Measurements from ENCODE around the gene CHCHD6.

The CHCHD6 gene

GRCh38 chr3:126934031-126934531 lies 230.0 kb downstream of the CHCHD6 start:
- Mint-ChIP-seq H3K4me3 (no peak overlapping the region), H3K27me3 (peaks cover 0 to 6% of the 10 kb centered on the region in 2 donors), H3K9me3 (no peaks in the 10 kb centered on the region), H3K36me3 (peaks cover 0 to 28% of the 10 kb centered on the region in 2 donors), H3K4me1 (peaks cover 0 to 4% of the 10 kb centered on the region in 2 donors), H3K27ac (no peak overlapping the region)
- no peak for DNase-seq
- ATAC-seq (replicated peaks) = no peak

GRCh38 chr3:126934991-126935390 lies 231.0 kb downstream of the CHCHD6 start:
- no peak overlapping the region for H3K4me3 Mint-ChIP-seq
- peaks cover 0 to 4% of the 10 kb centered on the region in 2 donors for H3K4me1 Mint-ChIP-seq
- no peak for ATAC-seq (replicated peaks)
- H3K9me3 Mint-ChIP-seq = no peaks in the 10 kb centered on the region
- no peak for DNase-seq
- H3K36me3 Mint-ChIP-seq = peaks cover 0 to 24% of the 10 kb centered on the region in 2 donors
- no peak overlapping the region for H3K27ac Mint-ChIP-seq
- H3K27me3 Mint-ChIP-seq = peaks cover 0 to 3% of the 10 kb centered on the region in 2 donors

GRCh38 chr3:126935756-126936509 lies 231.9 kb downstream of the CHCHD6 start:
- no peak for ATAC-seq (replicated peaks)
- no peaks in the 10 kb centered on the region for H3K27me3 Mint-ChIP-seq
- H3K9me3 Mint-ChIP-seq = no peaks in the 10 kb centered on the region
- no peak overlapping the region for H3K4me3 Mint-ChIP-seq
- H3K36me3 Mint-ChIP-seq = peaks cover 0 to 21% of the 10 kb centered on the region in 2 donors
- H3K27ac Mint-ChIP-seq = no peak overlapping the region
- no peak for DNase-seq
- peaks cover 0 to 2% of the 10 kb centered on the region in 2 donors for H3K4me1 Mint-ChIP-seq

GRCh38 chr3:126936853-126937425 lies 232.9 kb downstream of the CHCHD6 start:
- H3K4me3 Mint-ChIP-seq = no peak overlapping the region
- DNase-seq = no peak
- H3K27me3 Mint-ChIP-seq = no peaks in the 10 kb centered on the region
- H3K36me3 Mint-ChIP-seq = peaks cover 0 to 21% of the 10 kb centered on the region in 2 donors
- no peaks in the 10 kb centered on the region for H3K9me3 Mint-ChIP-seq
- ATAC-seq (replicated peaks) = no peak
- peaks cover 0 to 6% of the 10 kb centered on the region in 2 donors for H3K4me1 Mint-ChIP-seq
- H3K27ac Mint-ChIP-seq = peak overlapping the region; percentile 28

- Mint-ChIP-seq H3K36me3 (peaks cover 1 to 18% of the 10 kb centered on the region in 2 donors), H3K4me1 (peaks cover 0 to 9% of the 10 kb centered on the region in 2 donors), H3K27ac (no peak overlapping the region), H3K27me3 (no peaks in the 10 kb centered on the region), H3K4me3 (no peak overlapping the region), H3K9me3 (no peaks in the 10 kb centered on the region)
- DNase-seq (no peak), ATAC-seq (replicated peaks) (no peak)
Measured at GRCh38 chr3:126937533-126937932, 233.5 kb downstream of the CHCHD6 start.

- DNase-seq (no peak), ATAC-seq (replicated peaks) (no peak)
- Mint-ChIP-seq H3K36me3 (peaks cover 2 to 20% of the 10 kb centered on the region in 2 donors), H3K9me3 (no peaks in the 10 kb centered on the region), H3K27me3 (no peaks in the 10 kb centered on the region), H3K4me3 (no peak overlapping the region), H3K4me1 (peaks cover 0 to 12% of the 10 kb centered on the region in 2 donors), H3K27ac (no peak overlapping the region)
Measured at GRCh38 chr3:126937973-126938372, 233.9 kb downstream of the CHCHD6 start.

- H3K4me1 Mint-ChIP-seq = peaks cover 2 to 17% of the 10 kb centered on the region in 2 donors
Measured at GRCh38 chr3:126938520-126939337, 234.7 kb downstream of the CHCHD6 start.

GRCh38 chr3:126939338-126939718 lies 235.3 kb downstream of the CHCHD6 start:
- Mint-ChIP-seq H3K9me3 (no peaks in the 10 kb centered on the region), H3K36me3 (peaks cover 6 to 18% of the 10 kb centered on the region in 2 donors), H3K27ac (no peak overlapping the region), H3K4me1 (peaks cover 8 to 20% of the 10 kb centered on the region in 2 donors), H3K27me3 (no peaks in the 10 kb centered on the region), H3K4me3 (no peak overlapping the region)
- no peak for ATAC-seq (replicated peaks)
- no peak for DNase-seq

More at GRCh38 chr3:126938520-126939337, 234.7 kb downstream of the CHCHD6 start:
- H3K4me3 Mint-ChIP-seq = no peak overlapping the region
- H3K9me3 Mint-ChIP-seq = no peaks in the 10 kb centered on the region
- no peak overlapping the region for H3K27ac Mint-ChIP-seq
- peaks cover 4 to 20% of the 10 kb centered on the region in 2 donors for H3K36me3 Mint-ChIP-seq
- ATAC-seq (replicated peaks) = no peak
- no peak for DNase-seq
- no peaks in the 10 kb centered on the region for H3K27me3 Mint-ChIP-seq

- peaks cover 12 to 25% of the 10 kb centered on the region in 2 donors for H3K4me1 Mint-ChIP-seq
- H3K36me3 Mint-ChIP-seq = peaks cover 8 to 22% of the 10 kb centered on the region in 2 donors
- H3K27ac Mint-ChIP-seq = no peak overlapping the region
- no peak overlapping the region for H3K4me3 Mint-ChIP-seq
- H3K27me3 Mint-ChIP-seq = no peaks in the 10 kb centered on the region
- DNase-seq (no peak), ATAC-seq (replicated peaks) (no peak)
- no peaks in the 10 kb centered on the region for H3K9me3 Mint-ChIP-seq
Measured at GRCh38 chr3:126939733-126940132, 235.7 kb downstream of the CHCHD6 start.

- no peak overlapping the region for H3K27ac Mint-ChIP-seq
- no peaks in the 10 kb centered on the region for H3K27me3 Mint-ChIP-seq
- H3K4me1 Mint-ChIP-seq = peaks cover 14 to 25% of the 10 kb centered on the region in 2 donors
Measured at GRCh38 chr3:126941721-126942270, 237.8 kb downstream of the CHCHD6 start.

GRCh38 chr3:126944089-126944965 lies 240.3 kb downstream of the CHCHD6 start:
- peaks cover 19 to 37% of the 10 kb centered on the region in 2 donors for H3K4me1 Mint-ChIP-seq
- peaks cover 0 to 3% of the 10 kb centered on the region in 2 donors for H3K27me3 Mint-ChIP-seq
- DNase-seq (no peak), ATAC-seq (replicated peaks) (peak; percentile 49 to 71)
- peak overlapping the region; percentile 4 for H3K27ac Mint-ChIP-seq
- H3K4me3 Mint-ChIP-seq = no peak overlapping the region
- H3K36me3 Mint-ChIP-seq = peaks cover 17 to 33% of the 10 kb centered on the region in 2 donors
- no peaks in the 10 kb centered on the region for H3K9me3 Mint-ChIP-seq

More at GRCh38 chr3:126941721-126942270, 237.8 kb downstream of the CHCHD6 start:
- DNase-seq = no peak
- Mint-ChIP-seq H3K36me3 (peaks cover 8 to 23% of the 10 kb centered on the region in 2 donors), H3K9me3 (no peaks in the 10 kb centered on the region), H3K4me3 (no peak overlapping the region)
- ATAC-seq (replicated peaks) = peak in 1 of 2 donors; percentile 19

GRCh38 chr3:126945171-126945721 lies 241.2 kb downstream of the CHCHD6 start:
- Mint-ChIP-seq H3K4me1 (peaks cover 19 to 37% of the 10 kb centered on the region in 2 donors), H3K27ac (no peak overlapping the region), H3K36me3 (peaks cover 17 to 33% of the 10 kb centered on the region in 2 donors), H3K4me3 (no peak overlapping the region), H3K9me3 (no peaks in the 10 kb centered on the region), H3K27me3 (peaks cover 0 to 3% of the 10 kb centered on the region in 2 donors)
- ATAC-seq (replicated peaks) = no peak
- DNase-seq = no peak

- no peak for ATAC-seq (replicated peaks)
- Mint-ChIP-seq H3K9me3 (no peaks in the 10 kb centered on the region), H3K36me3 (peaks cover 17 to 33% of the 10 kb centered on the region in 2 donors), H3K27ac (no peak overlapping the region), H3K27me3 (peaks cover 0 to 3% of the 10 kb centered on the region in 2 donors), H3K4me3 (no peak overlapping the region), H3K4me1 (peaks cover 19 to 37% of the 10 kb centered on the region in 2 donors)
- no peak for DNase-seq
Measured at GRCh38 chr3:126945891-126946290, 241.9 kb downstream of the CHCHD6 start.

Measured in stimulated activated naive B cell treated with anti-CD40 and anti-IgM and Interleukin-4, amounts not matched to agents 10 μg/mL and 1 μg/mL and 100 μg/mL, for 72 hours (primary cell).